Activated CD4-positive, alpha-beta T cell treated with anti-CD3 and anti-CD28 coated beads, Interleukin-2, amount 50 U/mL, for 16 hours (primary cell): ENCODE measurements around the gene ATRIP.
A peak's percentile ranks its signal among the peaks of the same experiment; 100 is the strongest.
"Not testable (repeated sequence)": the region's sequence is repeated elsewhere in the genome, so short reads cannot be mapped to it uniquely, and the experiment has no call there.

Experiments used
- DNase-seq: peaks from one replicate; pipeline ENCODE4 v3.0.0-alpha.2; 2020

Gene ATRIP

DNA sequence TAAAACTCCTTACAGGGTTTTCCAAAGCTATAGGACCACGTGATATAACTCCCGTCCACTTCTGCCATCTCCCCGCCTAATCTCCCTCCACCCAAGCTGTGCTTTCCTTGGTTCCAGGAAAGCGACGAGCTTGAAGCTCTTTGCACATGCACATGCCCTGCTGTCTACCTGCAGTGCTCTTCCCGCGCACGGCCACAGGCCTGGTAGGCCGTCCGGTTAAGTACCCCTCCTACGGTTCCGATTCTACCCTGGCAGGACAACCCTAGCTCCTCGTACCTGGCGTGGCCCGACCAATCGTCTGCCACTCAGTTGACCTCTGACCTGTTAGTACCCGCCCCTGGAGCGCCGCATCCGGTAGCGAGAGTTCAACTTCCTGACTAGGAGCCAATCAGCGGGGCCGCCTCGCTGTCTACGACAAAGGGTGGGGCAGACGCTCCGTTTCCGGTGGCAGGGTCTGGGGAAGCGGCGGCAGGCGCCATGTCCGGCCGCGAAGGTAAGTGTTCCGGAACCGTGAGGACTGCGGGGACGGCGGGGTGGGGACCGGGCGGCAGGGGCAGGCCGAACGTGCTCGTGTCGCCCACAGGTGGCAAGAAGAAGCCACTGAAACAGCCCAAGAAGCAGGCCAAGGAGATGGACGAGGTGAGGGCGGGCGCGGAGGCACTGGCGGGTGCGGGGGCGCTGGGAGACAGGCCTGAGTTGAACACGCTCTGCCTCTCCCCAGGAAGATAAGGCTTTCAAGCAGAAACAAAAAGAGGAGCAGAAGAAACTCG is 6.5 kb upstream of the ATRIP start, which contains the start of the genes CCDC51 and TMA7:
TSS of gene CCDC51 (minus strand) at position 300 of the 770 bp plus-strand sequence. CDS start 4,991 bp downstream, outside the sequence.
TSS of gene TMA7 (plus strand) at position 438 of the 770 bp plus-strand sequence. CDS start at position 478, 40 bp downstream.
- peak; percentile 99 for DNase-seq

DNA sequence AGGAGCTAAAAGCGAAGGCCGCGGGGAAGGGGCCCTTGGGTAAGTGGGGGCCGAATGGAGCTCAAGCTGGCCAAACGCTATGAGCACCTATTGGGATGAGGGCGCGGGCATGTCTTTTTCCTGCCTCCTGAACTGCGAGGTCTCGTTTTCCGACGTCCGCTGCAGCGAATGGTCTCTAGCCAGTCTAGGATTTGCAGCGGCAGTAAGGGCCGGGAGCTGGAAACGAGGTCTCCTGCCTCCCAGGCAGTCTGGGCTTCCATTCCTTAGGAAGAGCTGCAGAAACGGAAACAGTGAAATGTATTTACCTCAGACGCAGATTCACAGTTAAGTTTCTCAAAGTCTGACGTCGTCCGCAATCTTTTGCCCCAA is 6.0 kb upstream of the ATRIP start:
- DNase-seq: no peak

DNA sequence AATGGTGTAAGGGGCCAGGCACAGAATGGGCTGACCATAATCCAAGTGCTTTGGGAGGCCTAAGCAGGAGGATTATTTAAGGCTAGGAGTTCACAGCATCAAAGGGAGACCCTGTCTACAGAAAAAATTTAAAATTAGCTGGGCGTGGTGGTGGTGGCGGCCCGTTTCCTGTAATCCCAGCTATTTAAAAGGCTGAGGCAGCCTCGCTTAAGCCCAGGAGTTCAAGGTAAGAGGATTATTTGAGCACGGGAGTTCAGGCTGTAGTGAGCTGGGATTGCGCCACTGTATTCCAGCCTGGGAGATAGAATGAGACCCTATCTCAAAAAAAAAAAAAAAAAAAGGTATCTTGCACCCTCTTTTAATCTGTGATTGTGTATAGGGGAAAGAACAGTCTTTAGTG is 4.6 kb upstream of the ATRIP start:
- no peak for DNase-seq

DNA sequence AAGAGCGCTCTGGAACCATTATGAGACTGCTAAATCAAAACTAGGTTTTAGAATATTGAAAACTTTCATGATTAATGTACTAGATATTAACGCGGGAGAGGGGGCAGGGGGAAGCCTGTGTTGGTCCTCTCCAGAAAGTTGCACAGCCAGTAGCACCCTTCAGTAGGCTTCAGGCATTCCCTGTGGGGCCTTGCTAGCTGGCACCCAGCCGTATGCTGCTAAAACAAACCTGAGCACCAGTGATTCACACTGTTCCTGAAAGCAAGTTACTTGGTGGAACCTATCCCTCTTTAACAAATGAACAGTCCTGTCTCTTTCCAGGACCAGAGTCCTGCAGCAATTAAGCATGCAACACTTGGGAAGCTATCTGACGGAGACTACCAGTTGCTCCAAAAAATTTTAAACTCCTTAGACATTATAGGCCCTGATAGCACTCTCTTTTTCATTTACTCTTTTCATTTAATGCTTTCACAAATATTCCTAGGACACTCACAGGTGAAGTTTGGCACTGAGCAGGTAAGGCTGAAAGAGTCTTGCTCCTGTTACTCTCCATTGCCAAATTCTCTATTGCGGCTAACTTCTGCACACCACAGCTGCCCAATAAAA is 1.2 kb upstream of the ATRIP start:
- DNase-seq: no peak

DNA sequence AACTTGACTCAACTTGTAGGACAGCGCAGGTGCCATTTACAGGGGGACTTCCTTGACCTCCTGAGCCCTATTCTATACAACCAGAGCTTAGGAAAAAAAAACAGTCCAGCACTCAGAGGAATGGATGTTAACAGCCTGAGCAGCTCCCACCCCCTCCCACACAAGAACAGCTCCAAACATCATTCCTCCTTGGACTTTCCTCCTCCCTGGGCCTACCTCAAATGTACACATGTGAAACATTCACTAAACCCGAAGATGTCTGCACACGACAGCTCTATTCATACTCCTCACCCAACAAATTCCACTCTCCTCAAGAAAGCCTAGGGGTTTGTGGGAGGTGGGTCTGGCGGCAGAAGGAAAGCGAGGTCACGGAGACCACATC is 503 bp upstream of the ATRIP start:
- DNase-seq: no peak

DNA sequence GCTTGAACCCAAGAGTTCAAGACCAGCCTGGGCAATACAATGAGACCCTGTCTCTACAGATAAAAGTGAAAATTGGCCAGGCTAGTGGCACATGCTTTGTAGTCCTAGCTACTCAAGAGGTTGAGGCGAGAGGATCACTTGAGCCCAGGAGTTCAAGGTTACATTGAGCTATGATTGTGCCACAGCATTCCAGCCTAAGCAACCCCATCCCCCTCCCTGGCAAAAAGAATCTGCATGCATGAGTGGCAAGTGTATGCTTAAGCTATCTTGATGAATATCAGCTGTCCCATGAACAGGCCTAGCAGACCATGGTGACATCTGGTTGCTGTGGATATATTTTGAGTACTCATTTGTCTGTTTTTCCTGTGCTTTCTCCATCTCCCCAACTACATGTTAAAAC is 4.7 kb downstream of the ATRIP start:
- DNase-seq: no peak

DNA sequence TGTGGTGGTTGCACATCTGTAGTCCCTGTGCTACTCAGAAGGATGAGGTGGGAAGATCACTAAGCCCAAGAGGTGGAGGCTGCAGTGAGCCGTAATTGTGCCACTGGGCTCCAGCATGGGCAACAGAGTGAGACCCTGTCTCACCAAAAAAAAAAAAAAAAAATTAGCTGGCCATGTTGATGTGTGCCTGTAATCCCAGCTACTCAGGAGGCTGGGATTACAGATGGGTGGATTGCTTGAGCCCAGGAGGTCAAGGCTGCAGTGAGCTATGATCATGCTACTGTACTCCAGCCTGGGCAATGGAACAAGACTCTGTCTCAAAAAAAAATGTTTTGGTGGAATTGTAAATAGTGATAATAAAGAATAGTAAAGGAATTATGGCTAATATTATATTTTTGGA is 9.9 kb downstream of the ATRIP start:
- DNase-seq: no peak

DNA sequence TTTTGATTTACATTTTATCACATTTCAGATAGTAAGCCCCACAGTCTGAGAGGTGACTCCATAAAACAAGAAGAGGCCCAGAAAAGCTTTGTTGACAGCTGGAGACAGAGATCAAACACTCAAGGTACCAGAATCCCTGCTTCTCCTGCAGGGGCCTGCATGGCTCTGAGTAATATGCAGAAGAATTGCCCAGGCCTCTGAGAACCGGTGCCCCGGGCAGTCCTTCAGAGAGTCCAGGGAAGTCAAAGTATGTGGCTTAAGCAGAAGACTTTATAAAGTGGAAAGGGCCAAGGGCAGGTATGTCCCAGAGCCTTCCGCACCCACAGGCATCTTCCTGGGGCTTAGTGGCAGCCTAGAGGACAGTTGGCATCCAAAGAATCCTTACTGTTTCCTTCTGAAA is 12.8 kb downstream of the ATRIP start:
- DNase-seq: no peak

DNA sequence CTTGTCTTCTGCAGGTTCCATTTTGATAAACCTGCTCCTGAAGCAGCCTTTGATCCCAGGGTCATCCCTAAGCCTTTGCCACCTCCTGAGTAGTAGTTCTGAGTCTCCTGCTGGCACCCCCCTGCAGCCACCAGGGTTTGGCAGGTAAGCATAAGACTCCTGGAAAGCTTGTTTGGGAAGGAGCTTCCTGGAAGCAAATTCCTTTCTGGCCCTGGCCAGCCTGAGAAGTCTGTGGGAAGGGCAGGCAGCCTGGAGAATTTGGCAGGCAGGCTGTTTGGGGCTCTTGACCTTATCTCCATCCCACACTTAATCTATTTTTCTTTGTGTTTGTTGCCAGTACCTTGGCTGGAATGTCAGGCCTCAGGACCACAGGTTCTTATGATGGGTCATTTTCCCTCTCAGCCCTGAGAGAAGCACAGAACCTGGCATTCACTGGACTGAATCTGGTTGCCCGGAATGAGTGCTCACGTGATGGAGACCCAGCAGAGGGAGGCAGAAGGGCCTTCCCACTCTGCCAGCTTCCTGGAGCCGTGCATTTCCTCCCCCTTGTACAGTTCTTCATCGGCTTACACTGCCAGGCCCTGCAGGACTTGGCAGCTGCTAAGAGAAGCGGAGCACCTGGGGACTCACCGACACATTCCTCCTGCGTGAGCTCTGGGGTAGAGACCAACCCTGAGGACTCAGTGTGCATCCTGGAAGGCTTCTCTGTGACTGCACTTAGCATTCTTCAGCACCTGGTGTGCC is 13.4 kb downstream of the ATRIP start:
- no peak for DNase-seq

DNA sequence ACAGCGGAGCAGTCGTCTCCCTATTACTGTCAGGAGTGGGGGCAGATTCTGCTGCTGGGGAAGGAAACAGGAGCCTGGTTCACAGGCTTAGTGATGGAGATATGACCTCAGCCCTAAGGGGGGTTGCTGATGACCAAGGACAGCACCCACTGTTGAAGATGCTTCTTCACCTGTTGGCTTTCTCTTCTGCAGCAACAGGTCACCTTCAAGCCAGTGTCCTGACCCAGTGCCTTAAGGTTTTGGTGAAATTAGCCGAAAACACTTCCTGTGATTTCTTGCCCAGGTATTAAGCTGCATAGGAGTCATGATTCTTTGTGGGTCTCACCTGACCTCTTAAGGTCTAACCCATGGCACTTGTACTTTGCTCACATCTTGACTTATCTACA is 14.0 kb downstream of the ATRIP start:
- DNase-seq: no peak

DNA sequence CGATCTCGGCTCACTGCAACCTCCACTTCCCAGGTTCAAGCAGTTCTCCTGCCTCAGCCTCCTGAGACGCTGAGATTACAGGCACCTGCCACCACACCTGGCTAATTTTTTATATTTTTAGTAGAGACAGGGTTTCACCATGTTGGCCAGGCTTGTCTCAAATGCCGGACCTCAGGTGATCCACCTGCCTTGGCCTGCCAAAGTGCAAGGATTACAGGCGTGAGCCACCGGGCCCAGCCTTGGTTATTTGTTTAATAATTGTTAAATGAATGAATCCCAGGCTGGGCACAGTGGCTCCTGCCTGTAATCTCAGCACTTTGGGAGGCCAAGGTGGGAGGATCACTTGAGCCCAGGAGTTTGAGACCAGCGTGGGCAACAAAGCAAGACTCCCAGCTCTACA is 15.2 kb downstream of the ATRIP start:
- DNase-seq: not testable (repeated sequence)

DNA sequence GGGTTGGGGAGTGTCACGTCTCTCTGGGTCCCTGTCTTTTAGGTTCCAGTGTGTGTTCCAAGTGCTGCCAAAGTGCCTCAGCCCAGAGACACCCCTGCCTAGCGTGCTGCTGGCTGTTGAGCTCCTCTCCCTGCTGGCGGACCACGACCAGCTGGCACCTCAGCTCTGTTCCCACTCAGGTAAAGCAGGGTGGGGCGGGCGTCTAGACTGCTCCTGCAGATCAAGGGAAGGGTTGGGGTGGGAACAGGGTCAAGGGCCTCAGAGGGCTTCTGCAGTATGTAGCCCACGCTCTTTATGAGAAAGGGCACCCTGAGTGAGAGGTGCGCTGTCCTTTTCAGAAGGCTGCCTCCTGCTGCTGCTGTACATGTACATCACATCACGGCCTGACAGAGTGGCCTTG is 17.2 kb downstream of the ATRIP start:
- DNase-seq: no peak

DNA sequence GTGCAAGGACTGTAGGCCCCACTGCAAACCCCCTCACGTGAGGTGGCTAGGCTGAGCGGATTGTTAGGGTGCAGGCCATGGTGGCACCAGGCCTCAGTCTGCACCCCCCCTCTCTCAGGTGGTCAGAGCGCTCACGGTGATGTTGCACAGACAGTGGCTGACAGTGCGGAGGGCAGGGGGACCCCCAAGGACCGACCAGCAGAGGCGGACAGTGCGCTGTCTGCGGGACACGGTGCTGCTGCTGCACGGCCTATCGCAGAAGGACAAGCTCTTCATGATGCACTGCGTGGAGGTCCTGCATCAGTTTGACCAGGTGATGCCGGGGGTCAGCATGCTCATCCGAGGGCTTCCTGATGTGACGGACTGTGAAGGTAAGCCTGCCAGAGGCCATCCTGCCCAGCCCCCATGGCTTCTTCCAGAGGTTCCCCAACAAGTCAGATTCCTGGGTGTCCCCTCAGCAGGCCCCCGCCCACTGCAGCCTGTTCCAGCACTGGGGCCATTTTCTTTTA is 18.2 kb downstream of the ATRIP start:
- no peak for DNase-seq

DNA sequence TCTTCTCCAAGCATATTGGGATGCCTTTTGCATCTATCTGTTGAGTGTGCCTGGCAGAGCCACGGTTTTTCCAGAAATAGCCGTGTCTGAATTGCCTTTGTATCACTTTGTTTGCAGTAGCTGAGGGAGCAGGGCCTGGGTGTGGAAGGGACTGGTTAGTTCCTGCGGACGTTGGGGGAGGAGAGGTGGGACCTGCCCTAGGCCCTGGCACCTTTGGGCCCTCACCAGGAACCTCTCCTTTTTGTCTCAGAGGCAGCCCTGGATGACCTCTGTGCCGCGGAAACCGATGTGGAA is 18.6 kb downstream of the ATRIP start:
- DNase-seq: no peak

DNA sequence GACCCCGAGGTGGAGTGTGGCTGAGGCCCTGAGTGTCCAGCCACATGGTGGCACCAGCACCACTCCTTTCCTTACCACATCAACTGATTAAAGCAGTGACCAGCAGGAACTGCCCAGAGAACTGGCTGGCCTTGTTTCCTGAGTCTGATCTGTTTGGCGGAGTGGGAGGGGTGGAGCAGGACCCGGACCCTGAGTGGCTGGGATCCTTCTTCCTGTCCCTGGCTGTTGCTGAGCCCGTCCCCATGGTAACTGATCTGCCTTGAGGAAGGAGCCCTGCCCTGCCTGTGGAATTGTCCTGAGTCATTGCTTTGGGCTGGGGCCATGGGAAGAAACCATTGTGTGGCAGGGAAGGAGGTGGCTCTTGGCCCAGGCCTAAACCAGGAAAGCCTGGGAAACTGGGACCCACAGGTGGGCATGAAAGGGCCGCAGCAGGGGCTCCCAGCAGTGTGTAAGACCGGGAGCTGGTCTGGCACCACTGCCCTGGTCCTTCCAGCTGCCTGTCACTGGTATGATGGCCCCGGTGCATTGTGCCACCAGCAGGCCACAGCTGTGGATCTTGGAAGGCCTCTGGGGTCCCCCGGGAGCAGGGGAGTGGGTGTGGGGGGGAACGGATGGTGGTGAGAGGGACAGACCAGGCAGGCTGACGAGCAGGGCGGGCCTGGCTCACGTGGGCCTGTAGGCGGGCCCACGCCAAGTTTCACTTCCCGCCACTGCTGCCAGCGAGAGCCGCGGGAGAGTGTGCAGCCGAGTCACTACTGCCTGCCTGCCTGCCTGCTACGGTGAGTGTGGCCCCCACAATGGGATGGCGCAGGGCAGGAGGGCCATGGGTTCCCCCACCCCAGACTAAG is 19.2 kb downstream of the ATRIP start:
- DNase-seq: peak; percentile 89

DNA sequence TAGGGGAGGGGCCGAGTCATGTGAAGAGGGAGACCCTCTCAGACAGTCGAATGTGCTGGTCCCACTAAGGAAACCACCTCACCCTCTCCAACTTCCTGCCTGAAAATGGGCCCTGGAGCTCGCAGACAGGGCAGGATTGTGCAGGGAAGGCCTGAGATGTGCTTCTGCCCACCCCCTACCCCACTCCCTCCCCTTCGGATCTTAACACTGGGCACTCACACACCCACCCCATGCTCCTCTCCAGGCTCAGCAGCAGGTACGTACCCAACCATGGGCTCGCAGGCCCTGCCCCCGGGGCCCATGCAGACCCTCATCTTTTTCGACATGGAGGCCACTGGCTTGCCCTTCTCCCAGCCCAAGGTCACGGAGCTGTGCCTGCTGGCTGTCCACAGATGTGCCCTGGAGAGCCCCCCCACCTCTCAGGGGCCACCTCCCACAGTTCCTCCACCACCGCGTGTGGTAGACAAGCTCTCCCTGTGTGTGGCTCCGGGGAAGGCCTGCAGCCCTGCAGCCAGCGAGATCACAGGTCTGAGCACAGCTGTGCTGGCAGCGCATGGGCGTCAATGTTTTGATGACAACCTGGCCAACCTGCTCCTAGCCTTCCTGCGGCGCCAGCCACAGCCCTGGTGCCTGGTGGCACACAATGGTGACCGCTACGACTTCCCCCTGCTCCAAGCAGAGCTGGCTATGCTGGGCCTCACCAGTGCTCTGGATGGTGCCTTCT is 20.0 kb downstream of the ATRIP start:
- peak; percentile 41 for DNase-seq

DNA sequence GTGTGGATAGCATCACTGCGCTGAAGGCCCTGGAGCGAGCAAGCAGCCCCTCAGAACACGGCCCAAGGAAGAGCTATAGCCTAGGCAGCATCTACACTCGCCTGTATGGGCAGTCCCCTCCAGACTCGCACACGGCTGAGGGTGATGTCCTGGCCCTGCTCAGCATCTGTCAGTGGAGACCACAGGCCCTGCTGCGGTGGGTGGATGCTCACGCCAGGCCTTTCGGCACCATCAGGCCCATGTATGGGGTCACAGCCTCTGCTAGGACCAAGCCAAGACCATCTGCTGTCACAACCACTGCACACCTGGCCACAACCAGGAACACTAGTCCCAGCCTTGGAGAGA is 20.5 kb downstream of the ATRIP start:
- DNase-seq: no peak

DNA sequence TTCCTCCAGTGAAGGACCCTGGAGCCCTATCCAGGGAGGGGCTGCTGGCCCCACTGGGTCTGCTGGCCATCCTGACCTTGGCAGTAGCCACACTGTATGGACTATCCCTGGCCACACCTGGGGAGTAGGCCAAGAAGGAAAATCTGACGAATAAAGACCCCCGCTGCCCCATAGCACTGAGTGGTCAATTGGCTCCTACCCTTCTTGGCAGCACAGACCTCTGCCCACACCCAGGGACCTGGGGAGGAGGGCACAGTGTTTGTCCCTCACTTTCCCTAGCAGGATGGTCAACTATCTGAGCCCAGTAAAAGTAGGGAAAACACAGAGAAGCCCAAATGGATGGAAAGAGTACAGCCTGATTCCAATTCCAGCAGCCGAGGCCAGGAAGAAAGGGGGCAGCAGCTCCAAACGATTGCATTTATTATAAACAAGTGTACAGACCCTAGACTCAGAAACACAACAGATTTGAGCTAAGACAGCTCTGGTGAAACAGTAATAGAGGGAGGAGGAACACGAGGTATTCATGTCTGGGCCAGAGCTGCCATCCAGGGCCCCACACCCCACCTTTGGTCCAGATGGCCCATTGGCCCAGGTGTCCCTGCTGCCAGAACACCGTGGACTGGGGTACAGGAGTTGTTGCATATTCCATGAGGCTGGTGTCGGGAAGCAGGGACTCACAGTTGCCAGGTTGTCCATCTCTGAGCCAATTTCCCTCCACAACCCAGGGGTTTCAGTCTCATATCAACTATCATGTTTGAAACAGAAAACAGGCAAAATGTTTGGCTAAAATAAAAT is 21.1 kb downstream of the ATRIP start:
- no peak for DNase-seq

DNA sequence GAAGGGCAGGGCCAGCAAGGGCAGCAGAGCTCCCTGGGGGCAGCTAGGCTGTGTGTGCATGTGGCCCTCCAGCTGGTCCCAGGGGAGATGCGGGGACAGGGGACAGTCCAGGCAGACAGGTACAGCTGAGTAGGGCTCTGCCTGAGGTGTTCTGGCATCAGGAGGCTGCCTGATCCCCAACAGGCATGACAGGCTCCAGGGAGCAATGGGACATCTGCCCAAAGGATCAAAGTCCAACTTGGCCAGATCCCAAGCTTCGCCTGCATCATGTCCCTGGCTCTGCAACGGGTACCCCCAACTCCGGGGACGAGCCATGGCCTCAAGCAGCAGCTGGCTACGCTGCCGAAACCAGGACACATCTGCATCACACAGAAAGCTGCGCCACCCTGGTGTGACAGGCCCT is 21.8 kb downstream of the ATRIP start:
- no peak for DNase-seq

DNA sequence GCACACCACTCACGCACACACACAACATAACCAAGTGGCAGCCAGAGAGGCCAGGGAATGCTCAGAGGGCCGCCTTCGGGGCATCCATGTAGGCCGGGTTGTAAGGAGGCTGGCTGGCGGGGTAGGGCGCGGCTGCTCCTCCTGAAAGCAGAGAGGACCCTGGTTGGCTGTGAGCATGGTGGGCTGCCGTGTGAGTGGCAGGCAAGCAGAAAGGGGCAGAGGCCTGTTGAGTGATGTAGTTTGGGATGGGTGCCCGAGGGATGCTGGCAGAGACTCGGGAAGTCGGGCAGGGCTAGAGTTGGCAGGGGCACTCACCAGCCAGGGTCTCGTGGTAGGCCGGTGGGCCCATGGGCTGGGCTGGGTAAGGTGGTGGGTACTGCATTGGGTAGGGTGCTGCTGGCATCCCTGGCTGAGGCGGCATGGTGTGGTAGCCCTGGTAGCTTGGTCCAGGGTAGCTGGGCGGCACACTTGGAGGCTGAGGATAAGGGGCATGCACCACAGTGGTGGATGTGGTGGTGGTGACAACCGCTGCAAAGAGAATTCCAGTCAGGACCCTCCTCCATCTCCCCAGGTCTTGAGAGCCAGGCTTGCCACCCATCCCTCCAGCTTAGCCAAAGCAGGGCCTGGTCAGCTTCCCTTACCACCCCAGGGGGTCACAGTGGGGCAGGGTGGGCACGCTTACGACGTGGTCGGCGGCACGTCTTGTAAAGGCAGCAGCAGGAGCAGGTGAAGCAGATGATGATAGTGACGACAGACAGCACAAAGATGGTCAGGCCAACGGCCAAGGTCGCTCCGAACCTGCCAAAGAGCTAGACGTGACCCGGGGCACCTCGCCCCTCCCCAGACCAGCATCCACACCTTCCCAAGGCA is 22.7 kb downstream of the ATRIP start:
- no peak for DNase-seq

DNA sequence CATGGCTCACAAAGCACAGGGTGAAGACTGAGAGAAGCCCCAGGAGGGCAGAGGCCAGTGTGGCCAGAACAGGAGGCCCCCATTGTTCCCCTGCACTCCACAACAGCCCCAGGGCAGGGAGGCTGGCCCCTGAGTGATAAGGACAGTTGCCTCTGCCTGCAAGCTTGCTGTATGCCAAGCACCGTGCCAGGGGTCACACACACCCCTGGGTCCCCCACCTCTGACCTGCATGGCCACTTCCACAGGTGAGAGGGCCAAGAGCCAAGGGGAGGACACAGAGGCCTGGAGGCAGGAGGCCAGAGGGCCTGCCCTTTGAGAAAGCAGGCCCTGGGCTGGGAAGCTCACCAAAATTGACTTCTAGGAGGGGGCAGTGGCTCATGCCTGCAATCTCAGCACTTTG is 23.7 kb downstream of the ATRIP start:
- no peak for DNase-seq
